Prostate gland (tissue), 2 donors: Measurements from ENCODE around the gene FOXK2.

Experiments
- POLR2A ChIP-seq: fragments of 450-650 bp; IDR thresholded peaks from one replicate; pipeline ENCODE4 v1.6.1; 2016; ENCODE audit warnings: antibody characterized with exemption, mild to moderate bottlenecking
- POLR2AphosphoS5 ChIP-seq: sonication (generic); formaldehyde crosslinking; IDR thresholded peaks from one replicate; pipeline ENCODE4 v1.6.1; 2017; ENCODE audit warnings: antibody characterized with exemption
- TF ChIP-seq, protein P1 (sequence below), 4 experiments: fragments of 200-600 bp in 2 of 4; fragments of 450-650 bp in 2 of 4; sonication (generic) in 2 of 4; IDR thresholded peaks; 1 replicate in 3 of 4; 2 replicates in 1 of 4; pipeline ENCODE4 v1.5.1; 2016 to 2019; ENCODE audit warnings: antibody characterized with exemption in 4 of 4, mild to moderate bottlenecking in 2 of 4, moderate library complexity in 2 of 4

DNA sequence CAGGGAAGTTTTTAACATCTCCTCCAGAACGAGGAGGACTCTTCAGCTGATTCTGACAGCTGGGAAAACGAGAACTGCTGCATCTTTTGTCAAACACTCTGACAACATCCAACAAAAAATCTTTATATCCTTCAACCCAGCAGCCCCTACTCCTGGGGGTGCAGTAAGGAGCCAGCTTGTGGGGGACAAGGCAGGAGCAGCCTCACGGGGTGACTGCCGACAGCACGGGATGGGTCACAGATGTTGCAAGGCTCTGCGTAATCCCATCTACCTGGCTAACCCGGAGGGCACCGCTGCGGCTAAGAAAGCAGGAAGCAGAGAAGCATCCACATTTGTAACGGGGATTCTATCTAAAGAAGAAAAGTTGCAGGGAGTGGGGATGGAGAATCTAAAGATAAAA lies 100.1 kb downstream of the FOXK2 start:
- TF ChIP-seq, protein P1, sequence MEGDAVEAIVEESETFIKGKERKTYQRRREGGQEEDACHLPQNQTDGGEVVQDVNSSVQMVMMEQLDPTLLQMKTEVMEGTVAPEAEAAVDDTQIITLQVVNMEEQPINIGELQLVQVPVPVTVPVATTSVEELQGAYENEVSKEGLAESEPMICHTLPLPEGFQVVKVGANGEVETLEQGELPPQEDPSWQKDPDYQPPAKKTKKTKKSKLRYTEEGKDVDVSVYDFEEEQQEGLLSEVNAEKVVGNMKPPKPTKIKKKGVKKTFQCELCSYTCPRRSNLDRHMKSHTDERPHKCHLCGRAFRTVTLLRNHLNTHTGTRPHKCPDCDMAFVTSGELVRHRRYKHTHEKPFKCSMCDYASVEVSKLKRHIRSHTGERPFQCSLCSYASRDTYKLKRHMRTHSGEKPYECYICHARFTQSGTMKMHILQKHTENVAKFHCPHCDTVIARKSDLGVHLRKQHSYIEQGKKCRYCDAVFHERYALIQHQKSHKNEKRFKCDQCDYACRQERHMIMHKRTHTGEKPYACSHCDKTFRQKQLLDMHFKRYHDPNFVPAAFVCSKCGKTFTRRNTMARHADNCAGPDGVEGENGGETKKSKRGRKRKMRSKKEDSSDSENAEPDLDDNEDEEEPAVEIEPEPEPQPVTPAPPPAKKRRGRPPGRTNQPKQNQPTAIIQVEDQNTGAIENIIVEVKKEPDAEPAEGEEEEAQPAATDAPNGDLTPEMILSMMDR (IDR thresholded peaks at IDR 0.05), result no peak
- no peak for TF ChIP-seq POLR2A
- TF ChIP-seq POLR2AphosphoS5, result no peak
